Right cardiac atrium (tissue), 5 donors: ENCODE results near the gene DGLUCY. TPM values are rescaled to one million over a fixed set of nuclear protein-coding genes. Genes with fewer than 3 reads are reported as not detected.
"Not testable (repeated sequence)": the region's sequence is repeated elsewhere in the genome, so short reads cannot be mapped to it uniquely, and the experiment has no call there.

Experiments
- ATAC-seq, 2 donors: fragments of 200-7000 bp; cut with Tn5 transposase; one replicate each; pipeline versions ENCODE4 v1.8.0 to v1.9.1; 2020; ENCODE audit warnings: moderate library complexity in 2 of 2, mild to moderate bottlenecking in 1 of 2
- DNase-seq, 3 donors: peaks; one replicate each; pipeline ENCODE4 v3.0.0-alpha.2; 2020
- H3K27ac ChIP-seq: one replicate; pipeline ENCODE4 v1.5.1; 2013; ENCODE audit warnings: mild to moderate bottlenecking, low read length, control low read depth, moderate library complexity
- H3K27me3 ChIP-seq: one replicate; pipeline ENCODE4 v1.6.1; 2013; ENCODE audit not compliant: control insufficient read depth, insufficient read depth
- H3K4me1 ChIP-seq: one replicate; pipeline ENCODE4 v1.6.1; 2013; ENCODE audit warnings: low read length; ENCODE audit not compliant: control insufficient read depth, insufficient read depth
- H3K4me3 ChIP-seq: one replicate; pipeline ENCODE4 v1.5.1; 2013; ENCODE audit warnings: low read length, control low read depth
- H3K9me3 ChIP-seq: one replicate; pipeline ENCODE4 v1.6.1; 2013; ENCODE audit warnings: low read length; ENCODE audit not compliant: control insufficient read depth
- WGBS: extraction: QIAGEN DNeasy Blood & Tissue Kit; methylation state at CpG from one replicate; pipeline ENCODE4 v1.1.7; 2013; 5-methylcytosine and 5-hydroxymethylcytosine counted together
- intact Hi-C, 4 donors: fragments of 100-400 bp; cut with DNase I; formaldehyde crosslinking; loops; one replicate each; pipeline versions ENCODE4 v1.11.0 to v1.14.0; 2022 to 2023
- polyA plus RNA-seq: library from polyadenylated mRNA; stranded (reverse); fragments of 200-250 nt; gene quantifications from one replicate; pipeline ENCODE4 v1.2.3, GENCODE V29; 2013
- total RNA-seq, 4 donors: library from RNA; stranded (reverse); fragmentation: NEBNext Ultra II Directional; extraction: Animal tissue kit (Norgen Biotek cat#: 25700); gene quantifications; one replicate each; pipeline ENCODE4 v1.2.1, GENCODE V29; 2021
- donor health status: healthy with polysubstance abuse.
- donor health status: DM: no; HTN: yes; CAD: no.
- donor health status: DM: no; HTN: no; CAD: no.
- donor health status: DM: no; HTN: yes; CAD: no; lungs with severe emphysema.
- donor health status: DM: yes; HTN: yes; CAD: no.

Gene DGLUCY
- total and polyA plus RNA-seq, 5 donors: 112 to 208 (median 157) TPM

DNA sequence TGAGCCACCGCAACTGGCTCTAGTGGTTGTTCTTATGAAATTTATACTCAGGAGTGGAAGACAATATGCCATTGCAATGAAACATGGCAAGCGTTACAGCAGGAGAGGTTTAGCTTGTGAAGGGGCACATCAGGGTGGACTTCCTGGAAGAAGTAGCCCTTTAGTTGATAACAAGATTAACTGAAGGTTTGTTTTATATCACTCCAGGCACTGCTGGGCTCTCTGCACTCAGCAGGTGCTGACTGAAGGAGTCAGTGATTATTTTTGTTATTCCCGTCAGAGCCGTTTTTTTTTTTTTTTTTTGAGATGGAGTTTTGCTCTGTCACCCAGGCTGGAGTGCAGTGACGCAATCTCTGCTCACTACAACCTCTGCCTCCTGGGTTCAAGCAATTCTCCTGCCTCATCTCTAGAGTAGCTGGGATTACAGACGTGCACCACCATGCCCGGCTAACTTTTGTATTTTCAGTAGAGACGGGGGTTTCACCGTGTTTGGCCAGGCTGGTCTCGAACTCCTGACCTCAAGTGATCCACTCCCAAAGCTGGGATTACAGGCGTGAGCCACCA, 148.2 kb downstream of the DGLUCY start:
- Histone ChIP-seq H3K4me3 (no peak overlapping the region), H3K9me3 (no peaks in the 10 kb centered on the region), H3K27ac (no peak overlapping the region), H3K4me1 (no peaks in the 10 kb centered on the region), H3K27me3 (no peaks in the 10 kb centered on the region)
- DNase-seq: no peak
- no peak for ATAC-seq
- intact Hi-C loops: no loop called here
- 86% methylated on average over 11 of the region's 11 CpGs for WGBS

DNA sequence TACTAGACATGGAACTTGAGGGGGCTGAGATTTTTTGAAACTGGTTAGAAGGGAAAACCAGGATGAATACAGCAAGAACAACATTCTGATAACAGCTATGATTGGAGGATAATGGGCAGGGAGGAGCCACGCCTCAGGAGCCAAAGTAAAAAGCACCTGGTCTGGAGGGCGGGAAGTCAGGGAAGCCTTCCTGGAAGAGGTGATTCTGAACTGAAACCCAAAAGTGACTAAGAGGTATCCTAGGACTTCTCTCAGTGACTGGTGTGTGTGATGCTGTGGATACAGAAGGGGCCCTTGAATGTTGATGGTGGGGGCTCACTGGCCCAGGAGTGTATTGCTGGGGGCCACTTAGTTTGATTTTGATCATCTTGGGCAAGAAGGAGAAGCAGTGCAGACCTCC, 149.5 kb downstream of the DGLUCY start:
- Histone ChIP-seq H3K27ac (no peak overlapping the region), H3K27me3 (no peaks in the 10 kb centered on the region), H3K9me3 (no peaks in the 10 kb centered on the region), H3K4me3 (no peak overlapping the region), H3K4me1 (no peaks in the 10 kb centered on the region)
- 97% methylated on average over 2 of the region's 2 CpGs for WGBS
- DNase-seq: no peak
- ATAC-seq: no peak
- intact Hi-C loops: no loop called here

DNA sequence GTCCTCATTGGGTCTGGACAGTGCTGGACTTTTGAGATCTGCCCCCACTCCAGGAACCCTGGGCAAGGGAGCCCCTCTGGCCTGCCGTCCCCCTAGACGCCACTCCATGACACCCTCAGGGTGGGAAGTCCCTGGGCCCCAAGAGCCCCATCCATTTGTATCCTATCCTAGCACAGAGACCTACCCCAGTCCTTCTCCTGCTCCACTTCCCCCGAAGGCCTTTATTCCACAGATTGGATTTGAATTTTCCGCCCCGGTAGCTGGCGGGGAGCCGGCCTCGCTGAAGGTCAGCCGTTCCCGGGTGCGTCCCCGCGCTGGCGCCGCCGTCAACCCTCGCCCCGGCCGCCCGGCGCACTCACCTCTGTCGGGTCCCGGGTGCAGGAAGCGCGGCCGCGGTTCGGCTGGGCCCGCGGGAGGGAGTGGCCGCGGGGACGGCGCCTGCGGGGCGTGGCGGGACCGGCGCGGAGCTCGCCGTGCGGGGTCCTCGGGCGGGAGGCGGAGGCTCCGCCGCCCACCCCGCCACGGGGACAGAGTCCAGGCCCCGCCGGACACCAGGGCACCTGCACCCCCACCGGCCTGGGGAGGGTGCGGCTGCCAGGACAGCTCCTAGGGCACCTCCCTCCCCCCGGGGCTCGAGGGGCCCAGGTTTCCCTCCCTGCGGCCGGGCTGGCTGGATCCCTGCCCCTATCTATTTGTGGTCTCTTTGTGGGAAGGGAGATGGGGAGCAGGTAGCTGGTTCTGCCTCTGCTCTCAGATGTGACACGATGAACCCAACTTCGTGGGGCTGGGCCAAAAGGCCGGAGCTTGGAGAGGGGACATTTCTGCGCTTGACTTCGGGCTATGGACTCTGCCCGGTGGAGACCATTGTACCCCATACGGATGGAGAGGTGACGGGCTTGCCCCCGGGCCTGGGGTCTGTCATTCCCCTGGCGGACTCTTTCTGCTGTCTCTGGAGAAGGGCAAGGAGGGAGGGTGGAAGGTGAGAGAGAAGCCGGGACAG, 150.6 kb downstream of the DGLUCY start:
- DNase-seq: peak in 2 of 3 donors; percentile 70 to 73
- WGBS: 10% methylated on average over 69 of the region's 69 CpGs
- H3K9me3 ChIP-seq: no peaks in the 10 kb centered on the region
- H3K27ac ChIP-seq: no peak overlapping the region
- ATAC-seq: peak; percentile 47 to 65
- no peaks in the 10 kb centered on the region for H3K4me1 ChIP-seq
- intact Hi-C loops: no loop called here
- no peaks in the 10 kb centered on the region for H3K27me3 ChIP-seq
- H3K4me3 ChIP-seq: peak overlapping the region; percentile 55

GRCh38 chr14:91265404-91265803, 151.5 kb downstream of the DGLUCY start:
- Histone ChIP-seq H3K9me3 (no peaks in the 10 kb centered on the region), H3K27me3 (no peaks in the 10 kb centered on the region), H3K4me3 (no peak overlapping the region), H3K27ac (no peak overlapping the region), H3K4me1 (no peaks in the 10 kb centered on the region)
- ATAC-seq (no peak), DNase-seq (no peak)
- intact Hi-C loops: no loop called here
- 91% methylated on average over 7 of the region's 7 CpGs for WGBS

GRCh38 chr14:91266276-91266675, 152.4 kb downstream of the DGLUCY start:
- DNase-seq, H3K27ac ChIP-seq, H3K4me1 ChIP-seq, H3K9me3 ChIP-seq, H3K4me3 ChIP-seq, H3K27me3 ChIP-seq, ATAC-seq, intact Hi-C loops: not testable (repeated sequence)
- WGBS: 95% methylated on average over 15 of the region's 15 CpGs

DNA sequence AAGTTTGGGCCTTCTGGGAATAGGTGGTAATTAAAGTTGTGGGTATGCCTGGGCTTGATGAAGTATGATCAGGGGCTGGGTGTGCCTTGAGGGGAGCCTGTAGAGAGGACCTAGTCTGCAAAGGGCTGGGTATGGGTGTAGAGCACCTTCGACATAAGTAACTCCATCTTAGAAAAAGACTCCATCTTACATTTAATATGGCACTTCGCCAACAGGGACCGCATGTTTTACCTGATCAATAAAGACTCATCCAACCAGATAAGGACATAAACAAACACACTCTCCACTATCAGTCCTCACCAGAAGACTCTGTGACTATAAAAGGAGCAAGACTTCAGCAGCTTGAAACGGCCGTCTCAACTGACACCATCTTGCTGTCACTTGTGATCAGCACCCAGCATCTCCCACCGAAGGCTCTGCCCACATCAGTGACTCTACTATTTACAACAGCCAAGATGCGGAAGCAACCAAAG, 154.1 kb downstream of the DGLUCY start:
- DNase-seq (no peak), ATAC-seq (no peak)
- intact Hi-C loops: no loop called here
- H3K27me3 ChIP-seq: no peaks in the 10 kb centered on the region
- no peak overlapping the region for H3K4me3 ChIP-seq
- H3K4me1 ChIP-seq: no peaks in the 10 kb centered on the region
- WGBS: 92% methylated on average over 7 of the region's 7 CpGs
- no peaks in the 10 kb centered on the region for H3K9me3 ChIP-seq
- no peak overlapping the region for H3K27ac ChIP-seq

GRCh38 chr14:91269076-91269991, 155.5 kb downstream of the DGLUCY start:
- no peaks in the 10 kb centered on the region for H3K27me3 ChIP-seq

GRCh38 chr14:91270188-91270587, 156.3 kb downstream of the DGLUCY start:
- ATAC-seq: no peak
- H3K4me3 ChIP-seq: no peak overlapping the region
- H3K27me3 ChIP-seq: no peaks in the 10 kb centered on the region
- intact Hi-C loops: no loop called here
- no peaks in the 10 kb centered on the region for H3K4me1 ChIP-seq
- 95% methylated on average over 6 of the region's 6 CpGs for WGBS
- no peak for DNase-seq
- no peaks in the 10 kb centered on the region for H3K9me3 ChIP-seq
- no peak overlapping the region for H3K27ac ChIP-seq

More at GRCh38 chr14:91269076-91269991, 155.5 kb downstream of the DGLUCY start:
- DNase-seq (peak; percentile 43 to 78 (median 73)), ATAC-seq (peak; percentile 61 to 67)
- Histone ChIP-seq H3K27ac (no peak overlapping the region), H3K4me1 (no peaks in the 10 kb centered on the region), H3K4me3 (no peak overlapping the region), H3K9me3 (no peaks in the 10 kb centered on the region)
- intact Hi-C loops: no loop called here
- 49% methylated on average over 24 of the region's 24 CpGs for WGBS

DNA sequence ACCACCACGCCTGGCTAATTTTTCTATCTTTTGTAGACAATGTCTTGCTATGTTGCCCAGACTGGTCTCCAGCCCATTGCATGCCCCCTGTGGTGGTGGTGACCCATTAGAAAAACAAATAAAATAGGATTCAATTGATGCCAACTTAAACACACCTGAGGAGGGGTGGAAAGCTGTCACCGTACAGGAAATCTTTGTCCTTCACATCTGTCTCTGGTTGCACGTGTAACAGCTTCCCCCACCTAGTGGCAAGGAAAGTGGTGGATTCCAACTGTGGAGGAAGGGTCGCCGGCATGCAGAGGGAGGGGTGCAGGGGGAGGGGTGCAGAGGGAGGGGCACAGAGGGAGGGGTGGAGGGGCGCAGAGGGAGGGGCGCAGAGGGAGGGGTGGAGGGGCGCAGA, 156.7 kb downstream of the DGLUCY start:
- 75% methylated on average over 8 of the region's 8 CpGs for WGBS
- no peak overlapping the region for H3K4me3 ChIP-seq
- intact Hi-C loops: no loop called here
- H3K4me1 ChIP-seq: no peaks in the 10 kb centered on the region
- DNase-seq (no peak), ATAC-seq (no peak)
- H3K27ac ChIP-seq: no peak overlapping the region
- no peaks in the 10 kb centered on the region for H3K9me3 ChIP-seq
- no peaks in the 10 kb centered on the region for H3K27me3 ChIP-seq

DNA sequence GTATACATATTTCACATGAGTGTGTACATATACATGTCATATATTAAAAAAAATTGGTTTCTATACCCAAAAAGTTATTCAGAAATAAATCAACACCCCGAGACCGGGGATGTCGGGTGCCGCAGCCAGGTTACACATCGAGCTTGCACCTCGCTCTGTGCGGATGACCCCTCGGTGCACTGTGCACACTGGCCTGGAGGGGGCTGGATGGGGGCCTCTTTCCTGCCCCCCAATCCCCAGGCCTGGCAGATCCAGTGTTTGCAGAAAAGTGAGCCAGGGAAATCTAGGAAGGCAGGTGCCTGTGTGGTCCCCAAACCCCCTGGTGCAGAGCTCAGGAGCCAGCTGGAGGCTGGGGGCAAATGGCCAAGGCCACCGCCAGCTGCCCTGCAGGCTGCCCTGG, 157.8 kb downstream of the DGLUCY start:
- ATAC-seq (no peak), DNase-seq (no peak)
- no peaks in the 10 kb centered on the region for H3K9me3 ChIP-seq
- no peaks in the 10 kb centered on the region for H3K4me1 ChIP-seq
- H3K27ac ChIP-seq: no peak overlapping the region
- H3K4me3 ChIP-seq: no peak overlapping the region
- intact Hi-C loops: no loop called here
- no peaks in the 10 kb centered on the region for H3K27me3 ChIP-seq
- 92% methylated on average over 9 of the region's 9 CpGs for WGBS
